T-helper 2 cell (primary cell): ENCODE measurements around the gene ENKD1.

Source experiments
- DNase-seq, 5 experiments: peaks; one replicate each; pipeline versions ENCODE4 v3.0.0 to v3.0.0-alpha.2; 2012 to 2022

Gene ENKD1

GRCh38 chr16:67678354-67679023 lies 11.9 kb upstream of the ENKD1 start:
- DNase-seq = no peak

DNA sequence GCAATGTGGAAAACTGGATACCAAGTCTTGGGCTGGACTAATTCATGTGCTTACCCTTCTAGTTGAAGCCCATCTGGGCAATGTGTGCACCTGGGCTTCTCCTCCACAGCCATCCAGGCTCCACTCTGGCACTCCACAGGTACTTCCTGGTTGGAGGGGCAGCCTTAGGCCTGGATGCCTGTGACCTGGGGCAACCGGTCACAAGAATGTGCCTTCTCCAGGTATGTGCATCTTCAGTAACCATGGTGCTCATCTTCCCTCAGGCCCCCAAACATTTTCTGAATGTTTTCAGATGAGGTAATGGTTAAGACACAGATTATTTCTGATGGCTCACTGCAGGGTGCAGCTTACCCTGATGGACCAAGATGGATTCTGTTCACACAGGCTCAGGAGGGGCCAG lies 11.2 kb upstream of the ENKD1 start:
- no peak for DNase-seq

DNA sequence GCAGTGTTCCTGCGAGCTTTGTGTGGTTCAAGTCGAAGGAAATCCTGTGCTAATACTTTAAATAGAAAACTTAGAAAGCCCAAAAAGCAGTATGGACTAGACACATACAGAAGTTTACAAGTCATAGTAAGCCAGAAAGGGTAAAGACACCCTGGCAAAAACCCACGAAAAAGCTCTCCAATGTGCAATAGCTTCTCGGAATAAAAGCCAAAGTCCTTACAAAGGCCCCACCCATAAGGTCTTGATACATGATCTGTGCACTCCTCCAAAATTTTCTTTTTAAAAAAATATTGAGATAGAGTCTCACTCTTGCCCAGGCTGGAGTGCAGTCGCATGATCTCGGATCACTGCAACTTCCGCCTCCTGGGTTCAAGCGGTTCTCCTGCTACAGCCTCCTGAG lies 10.4 kb upstream of the ENKD1 start:
- no peak for DNase-seq

DNA sequence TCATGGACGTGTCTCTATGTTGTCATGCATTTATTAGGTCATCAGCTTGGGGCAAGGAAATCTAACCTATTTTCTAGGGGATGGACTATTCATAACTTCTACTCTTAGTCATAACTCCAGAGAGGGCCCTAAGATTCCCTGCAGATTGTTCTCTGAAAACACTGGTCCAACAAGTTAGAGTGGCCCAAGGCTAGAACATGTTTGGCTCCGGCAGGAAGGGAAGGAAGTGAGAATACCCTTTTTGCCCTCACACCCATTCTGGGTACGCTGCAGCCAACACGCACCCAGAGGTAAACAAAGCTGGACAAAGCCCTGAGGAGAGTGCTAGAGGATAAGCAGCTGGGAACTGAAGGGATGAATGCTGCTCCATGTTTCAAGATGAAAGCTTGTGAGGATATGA lies 10.0 kb upstream of the ENKD1 start:
- DNase-seq = no peak

GRCh38 chr16:67675999-67676398 lies 9.4 kb upstream of the ENKD1 start:
- DNase-seq = no peak

DNA sequence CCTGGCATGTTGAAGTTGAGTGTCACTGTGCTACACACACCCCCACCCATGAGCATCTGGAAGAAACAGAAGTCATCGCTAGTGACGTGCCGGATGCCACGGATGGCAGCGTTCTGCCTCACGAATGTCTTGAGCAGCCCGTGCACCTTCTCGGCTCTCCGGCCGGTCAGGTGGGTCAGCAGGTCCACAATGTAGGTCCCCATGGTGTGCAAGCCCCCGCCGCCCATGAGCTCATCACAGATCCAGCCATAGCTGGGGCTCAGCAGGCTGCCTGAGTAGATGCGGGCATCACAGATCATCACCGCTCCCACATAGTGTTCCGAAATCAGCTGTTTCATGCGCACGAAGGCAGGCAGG lies 9.0 kb upstream of the ENKD1 start:
- DNase-seq = no peak

- DNase-seq = no peak
Observed at GRCh38 chr16:67674851-67675578, 8.5 kb upstream of the ENKD1 start.

DNA sequence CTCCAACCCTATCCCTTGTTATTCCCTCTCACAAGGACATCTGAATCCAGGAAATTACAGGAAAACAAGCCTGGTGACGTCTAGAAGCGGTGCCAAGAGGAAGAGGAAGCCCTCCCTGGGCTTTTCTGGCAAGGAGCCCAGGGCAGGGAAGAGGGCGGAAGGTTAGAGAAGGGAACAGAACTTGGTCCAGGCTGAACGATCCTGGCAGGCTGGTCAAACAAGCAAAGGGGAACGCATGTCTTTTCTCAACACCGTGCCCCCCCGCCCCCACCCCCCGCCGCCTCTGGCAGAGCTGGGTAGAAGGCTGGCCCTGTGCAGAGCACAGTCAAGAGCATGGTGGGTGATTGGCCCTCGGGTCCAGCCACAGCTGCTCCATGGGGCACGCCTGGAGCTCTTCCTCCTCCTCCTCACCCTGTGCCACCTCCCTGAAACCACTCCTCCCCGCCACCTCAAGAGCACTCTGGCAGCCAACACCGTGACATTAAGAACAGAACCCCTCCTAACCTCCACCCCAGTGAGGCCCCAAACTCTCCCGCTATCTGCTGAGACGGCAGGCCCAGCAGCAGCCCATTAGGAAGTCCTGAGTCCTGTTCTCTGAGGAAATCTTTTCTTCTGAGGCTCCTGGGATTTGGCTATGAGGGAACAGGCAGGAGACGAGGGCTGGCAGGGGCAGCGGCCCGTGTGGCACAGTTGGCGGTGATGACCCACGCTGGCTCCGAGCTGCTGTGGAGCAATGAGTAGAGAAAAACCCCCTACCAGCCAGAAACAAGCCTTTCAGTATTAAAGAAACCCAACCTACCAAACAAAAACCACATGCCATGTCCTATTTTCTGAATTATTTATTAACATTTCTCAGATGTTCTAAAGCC lies 7.4 kb upstream of the ENKD1 start:
- DNase-seq = no peak

GRCh38 chr16:67672739-67673662 lies 6.5 kb upstream of the ENKD1 start:
- peak in 2 of 5 experiments; percentile 34 to 51 for DNase-seq

DNA sequence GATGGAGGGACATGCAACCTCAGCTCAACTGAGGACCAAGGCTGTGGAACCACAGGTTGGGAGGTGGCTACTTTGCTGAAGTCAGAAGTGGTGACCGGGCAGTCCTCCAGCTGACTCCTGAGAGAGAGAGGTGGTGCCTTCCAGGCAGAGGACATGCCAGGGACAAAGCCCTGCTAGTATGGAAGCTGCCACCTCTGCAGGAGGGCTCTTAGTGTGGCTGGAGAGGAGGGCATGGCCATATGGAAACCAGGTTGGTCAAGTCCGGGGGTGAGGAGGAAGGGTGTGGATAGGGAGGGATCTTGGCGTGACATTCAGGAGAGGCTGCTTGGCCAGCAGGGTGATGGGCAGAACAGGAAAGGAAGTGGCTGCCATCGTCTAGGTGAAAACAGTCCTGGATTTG lies 5.8 kb upstream of the ENKD1 start:
- no peak for DNase-seq

DNA sequence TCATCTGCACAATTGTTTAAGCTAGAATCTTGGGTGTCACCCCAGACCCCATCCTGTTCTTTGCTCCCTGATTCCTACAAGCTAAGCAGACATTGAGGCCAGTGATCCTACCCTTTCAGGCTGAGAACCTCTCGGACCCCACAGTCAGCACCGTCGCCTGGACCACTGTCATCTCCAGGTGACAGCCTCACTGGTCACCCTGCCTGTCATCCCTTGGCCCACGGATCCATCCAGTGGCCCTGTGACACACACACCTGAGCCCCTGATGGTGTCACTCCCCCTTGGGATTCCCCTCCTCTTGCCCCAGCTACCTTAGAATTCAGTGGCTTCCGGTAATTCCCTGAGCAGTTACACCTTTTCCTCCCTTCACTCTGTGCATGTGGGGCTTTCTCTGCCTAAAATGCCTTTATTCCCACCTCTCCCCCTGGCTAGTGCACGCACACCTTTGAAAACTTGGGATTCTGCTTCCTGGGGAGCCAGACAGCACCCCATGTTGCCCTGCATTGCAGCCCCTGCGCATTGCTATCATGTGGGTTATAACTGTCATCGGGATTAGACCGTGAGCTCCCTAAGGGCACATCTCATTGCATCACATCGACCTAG lies 3.0 kb upstream of the ENKD1 start:
- DNase-seq = no peak

DNA sequence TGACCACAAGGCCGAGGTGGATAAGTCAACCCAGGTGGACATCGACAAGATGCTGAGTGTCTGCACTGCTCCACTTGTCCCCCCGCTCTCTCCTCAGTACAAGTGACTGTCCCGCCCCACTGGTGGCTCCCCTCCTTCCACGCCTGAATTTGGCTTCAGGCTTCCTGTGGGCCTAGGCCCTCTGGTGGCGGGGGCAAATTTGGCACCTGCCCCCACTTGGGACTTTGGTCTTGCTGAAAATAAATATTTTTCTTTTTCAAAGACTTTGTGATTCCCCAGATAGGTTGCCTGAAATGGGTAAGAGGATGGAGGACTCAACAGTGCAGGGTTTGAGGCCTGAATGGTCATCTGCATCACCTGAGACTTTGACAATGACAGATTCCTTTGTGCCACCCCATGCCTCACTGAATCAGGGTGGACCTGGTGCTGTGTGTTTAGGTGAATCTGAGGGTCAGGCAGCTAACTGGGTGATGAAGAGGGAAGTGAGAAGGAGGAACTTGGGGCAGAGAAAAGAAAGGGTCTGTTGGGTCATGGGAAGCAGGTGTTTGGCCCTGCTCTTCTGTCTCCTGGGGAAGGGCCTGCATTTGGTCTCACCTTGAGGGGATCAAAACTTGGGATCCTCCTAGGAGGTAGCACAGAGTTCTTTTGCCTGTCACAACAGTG lies 2.1 kb upstream of the ENKD1 start:
- peak in 1 of 5 experiments; percentile 41 for DNase-seq

- DNase-seq = peak; percentile 47 to 92 (median 66)
Observed at GRCh38 chr16:67667817-67668494, 1.4 kb upstream of the ENKD1 start.

DNA sequence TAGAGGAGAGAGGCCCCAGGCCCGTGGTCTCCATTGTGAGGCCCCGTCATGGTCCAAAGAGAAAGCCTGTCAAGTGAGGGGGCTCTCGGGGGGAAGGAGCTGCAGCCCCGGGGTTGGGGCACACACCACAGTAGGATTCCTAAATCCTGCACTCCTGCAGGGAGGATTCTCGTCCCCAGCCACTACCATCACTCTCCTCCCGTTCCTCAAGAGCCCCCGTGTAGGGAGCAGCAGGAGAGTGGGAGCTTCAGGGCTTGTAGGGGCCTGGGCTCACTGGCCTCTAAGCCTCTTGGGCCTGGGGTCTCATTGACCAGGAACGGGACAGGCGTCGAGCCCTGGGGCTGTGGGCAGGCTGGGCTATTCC lies 885 bp upstream of the ENKD1 start:
- DNase-seq = no peak

GRCh38 chr16:67666032-67666551 lies 458 bp downstream of the ENKD1 start:
- no peak for DNase-seq

GRCh38 chr16:67665598-67665997 lies 952 bp downstream of the ENKD1 start:
- DNase-seq = no peak

- no peak for DNase-seq
Observed at GRCh38 chr16:67664871-67665270, 1.7 kb downstream of the ENKD1 start.

- DNase-seq = no peak
Observed at GRCh38 chr16:67664258-67664657, 2.3 kb downstream of the ENKD1 start.

DNA sequence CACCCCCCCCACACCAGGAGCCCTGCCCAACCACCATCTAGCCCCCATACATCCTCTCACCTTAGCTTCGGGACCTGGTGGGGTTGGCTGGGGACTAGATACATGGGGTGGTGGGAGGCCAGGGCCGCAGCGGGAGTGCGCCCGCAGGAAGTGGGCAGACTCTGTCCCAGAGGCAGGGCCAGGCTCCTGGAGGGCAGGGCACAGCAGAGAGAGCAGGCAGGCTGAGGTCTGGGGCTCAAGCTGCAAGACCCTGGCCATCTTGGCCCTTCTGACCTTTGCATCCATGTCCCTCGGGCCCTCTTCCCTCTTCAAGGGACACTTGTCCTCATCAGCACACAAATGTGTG lies 2.7 kb downstream of the ENKD1 start:
- no peak for DNase-seq

DNA sequence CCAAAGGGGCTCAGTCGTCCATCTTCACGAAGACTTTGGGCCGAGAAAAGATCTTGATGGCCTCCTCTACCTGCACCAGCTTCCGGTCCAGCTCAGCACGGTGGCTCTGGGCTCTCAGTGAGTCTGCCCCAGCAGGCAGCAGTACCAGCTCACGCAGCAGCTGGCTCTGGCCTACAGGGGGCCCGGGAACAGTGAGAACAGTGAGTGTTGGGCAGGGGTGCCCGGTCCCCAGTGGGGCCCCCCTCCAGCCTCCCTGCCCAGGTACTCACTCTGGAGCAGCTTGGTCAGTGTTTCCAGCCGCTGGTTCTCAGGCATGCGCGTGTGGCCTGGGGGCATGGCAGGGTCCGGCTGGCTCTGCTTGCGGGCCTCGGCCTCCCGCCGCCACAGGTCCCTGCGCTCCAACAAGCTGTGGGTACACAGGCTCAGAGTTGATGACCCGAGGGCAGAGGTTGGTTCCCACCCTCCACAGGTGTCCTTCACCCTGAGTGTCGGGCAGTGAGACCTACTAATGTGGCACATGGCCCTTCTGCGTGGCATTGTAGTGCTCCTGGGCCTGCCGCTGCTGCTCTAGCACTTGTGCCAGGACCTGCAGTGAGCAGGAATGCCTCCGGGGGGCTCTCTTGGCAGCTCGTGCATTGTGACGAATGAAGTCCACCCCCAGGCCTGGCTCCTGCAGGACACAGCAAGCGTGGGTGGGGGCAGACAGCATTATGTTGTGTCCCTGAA lies 3.2 kb downstream of the ENKD1 start:
- peak in 1 of 5 experiments; percentile 36 for DNase-seq
